H1 (cell line): ENCODE measurements around the gene RNASE9.

Experiments used
- CBX5 ChIP-seq: fragments of 300-800, 300-1000 bp; sonication (generic); IDR thresholded peaks from 2 replicates; pipeline ENCODE4 v1.7.1; 2016; ENCODE audit warnings: antibody characterized with exemption, low read length, low read depth
- EGR1 ChIP-seq: IDR thresholded peaks from 2 replicates; pipeline ENCODE4 v1.6.1; 2011; ENCODE audit warnings: low read depth, low read length, borderline replicate concordance
- EP300 ChIP-seq, 2 experiments: IDR thresholded peaks; 1 replicate in 1 of 2; 2 replicates in 1 of 2; pipeline ENCODE4 v1.6.1; 2011 to 2012; ENCODE audit warnings: low read depth in 2 of 2, low read length in 2 of 2, mild to moderate bottlenecking in 2 of 2, borderline replicate concordance in 1 of 2, inconsistent platforms in 1 of 2, moderate library complexity in 1 of 2
- POLR2A ChIP-seq, 2 experiments: IDR thresholded peaks; 1 replicate in 1 of 2; 2 replicates in 1 of 2; pipeline ENCODE4 v1.6.1; 2011; ENCODE audit warnings: low read depth in 2 of 2, low read length in 2 of 2, mild to moderate bottlenecking in 2 of 2; ENCODE audit errors: control extremely low read depth in 1 of 2
- POLR2AphosphoS5 ChIP-seq: IDR thresholded peaks from 2 replicates; pipeline ENCODE4 v1.6.1; 2011; ENCODE audit warnings: low read depth, low read length
- RAD21 ChIP-seq, 2 experiments: IDR thresholded peaks in 1 of 2; conservative IDR thresholded peaks in 1 of 2; 2 replicates each; pipeline ENCODE4 v1.6.1; 2011; ENCODE audit warnings: low read depth in 2 of 2, low read length in 2 of 2, improper control_type of control experiment in 1 of 2, inconsistent platforms in 1 of 2, mild to moderate bottlenecking in 1 of 2, moderate library complexity in 1 of 2
- SIN3A ChIP-seq, 2 experiments: IDR thresholded peaks in 1 of 2; conservative IDR thresholded peaks in 1 of 2; 2 replicates each; pipeline ENCODE4 v1.6.1; 2011 to 2012; ENCODE audit warnings: low read length in 2 of 2, improper control_type of control experiment in 1 of 2, low read depth in 1 of 2, mild to moderate bottlenecking in 1 of 2
- SP2 ChIP-seq: IDR thresholded peaks from 2 replicates; pipeline ENCODE4 v1.6.1; 2012; ENCODE audit warnings: mild to moderate bottlenecking, low read length, inconsistent platforms
- TBP ChIP-seq: IDR thresholded peaks from 2 replicates; pipeline ENCODE4 v1.6.1; 2011; ENCODE audit warnings: low read depth, low read length, improper control_type of control experiment
- TF ChIP-seq, protein P1 (sequence below), 3 experiments: IDR thresholded peaks; 1 replicate in 2 of 3; 2 replicates in 1 of 3; pipeline versions ENCODE4 v1.5.1 to v1.6.1; 2011; ENCODE audit warnings: low read length in 3 of 3, mild to moderate bottlenecking in 3 of 3, inconsistent platforms in 2 of 3, low read depth in 1 of 3, moderate library complexity in 1 of 3; ENCODE audit not compliant: insufficient read depth in 1 of 3; ENCODE audit errors: control extremely low read depth in 1 of 3

GRCh38 chr14:20568393-20568792 is 7.5 kb upstream of the RNASE9 start:
- TF ChIP-seq POLR2AphosphoS5 (no peak), SIN3A (conservative IDR thresholded peaks at IDR 0.05 in 1 of 2, IDR thresholded peaks at IDR 0.05 in 1 of 2; ENCODE audit: low read depth in 1 of 2, low read length in 2 of 2) (no peak), TBP (no peak), EP300 (IDR thresholded peaks at IDR 0.05; ENCODE audit: borderline replicate concordance in 1 of 2, low read depth in 2 of 2, low read length in 2 of 2) (no peak), POLR2A (IDR thresholded peaks at IDR 0.05; ENCODE audit: control extremely low read depth in 1 of 2, low read depth in 2 of 2, low read length in 2 of 2) (no peak), RAD21 (IDR thresholded peaks at IDR 0.05 in 1 of 2, conservative IDR thresholded peaks at IDR 0.05 in 1 of 2; ENCODE audit: low read depth in 2 of 2, low read length in 2 of 2) (no peak), CBX5 (no peak), SP2 (no peak), EGR1 (no peak)
- TF ChIP-seq, protein P1, sequence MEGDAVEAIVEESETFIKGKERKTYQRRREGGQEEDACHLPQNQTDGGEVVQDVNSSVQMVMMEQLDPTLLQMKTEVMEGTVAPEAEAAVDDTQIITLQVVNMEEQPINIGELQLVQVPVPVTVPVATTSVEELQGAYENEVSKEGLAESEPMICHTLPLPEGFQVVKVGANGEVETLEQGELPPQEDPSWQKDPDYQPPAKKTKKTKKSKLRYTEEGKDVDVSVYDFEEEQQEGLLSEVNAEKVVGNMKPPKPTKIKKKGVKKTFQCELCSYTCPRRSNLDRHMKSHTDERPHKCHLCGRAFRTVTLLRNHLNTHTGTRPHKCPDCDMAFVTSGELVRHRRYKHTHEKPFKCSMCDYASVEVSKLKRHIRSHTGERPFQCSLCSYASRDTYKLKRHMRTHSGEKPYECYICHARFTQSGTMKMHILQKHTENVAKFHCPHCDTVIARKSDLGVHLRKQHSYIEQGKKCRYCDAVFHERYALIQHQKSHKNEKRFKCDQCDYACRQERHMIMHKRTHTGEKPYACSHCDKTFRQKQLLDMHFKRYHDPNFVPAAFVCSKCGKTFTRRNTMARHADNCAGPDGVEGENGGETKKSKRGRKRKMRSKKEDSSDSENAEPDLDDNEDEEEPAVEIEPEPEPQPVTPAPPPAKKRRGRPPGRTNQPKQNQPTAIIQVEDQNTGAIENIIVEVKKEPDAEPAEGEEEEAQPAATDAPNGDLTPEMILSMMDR (IDR thresholded peaks at IDR 0.05; ENCODE audit: control extremely low read depth in 1 of 3, insufficient read depth in 1 of 3, low read depth in 1 of 3, low read length in 3 of 3): no peak
